HFF-Myc (cell line): ENCODE measurements around the gene PLXNA4.

Experiments
- DNase-seq: peaks from one replicate; pipeline ENCODE4 v3.0.0-alpha.2; 2011; ENCODE audit warnings: low read depth; ENCODE audit errors: extremely low read depth
- H3K4me3 ChIP-seq: replicated peaks from 2 replicates; pipeline ENCODE4 v1.5.1; 2011; ENCODE audit warnings: low read depth, mild to moderate bottlenecking, control low read depth, low read length
- CTCF ChIP-seq: IDR thresholded peaks from 2 replicates; pipeline ENCODE4 v1.5.1; 2012; ENCODE audit warnings: mild to moderate bottlenecking, low read depth, low read length, control low read depth; ENCODE audit errors: missing control alignments

PLXNA4 gene

GRCh38 chr7:132134814-132135445 lies 441.3 kb downstream of the PLXNA4 start:
- H3K4me3 ChIP-seq, result no peak overlapping the region
- DNase-seq, result no peak
- no peak for TF ChIP-seq CTCF

GRCh38 chr7:132133501-132133900 lies 442.8 kb downstream of the PLXNA4 start:
- no peak for DNase-seq
- no peak for TF ChIP-seq CTCF
- H3K4me3 ChIP-seq, result no peak overlapping the region

GRCh38 chr7:132131196-132131595 lies 445.1 kb downstream of the PLXNA4 start:
- H3K4me3 ChIP-seq, result no peak overlapping the region
- TF ChIP-seq CTCF, result no peak
- DNase-seq, result no peak

- TF ChIP-seq CTCF, result no peak
- no peak for DNase-seq
- H3K4me3 ChIP-seq, result no peak overlapping the region
Observed at GRCh38 chr7:132130497-132130896, 445.8 kb downstream of the PLXNA4 start.

GRCh38 chr7:132125872-132126595 lies 450.2 kb downstream of the PLXNA4 start:
- TF ChIP-seq CTCF, result no peak
- H3K4me3 ChIP-seq, result no peak overlapping the region
- no peak for DNase-seq

- DNase-seq, result no peak
- H3K4me3 ChIP-seq, result no peak overlapping the region
- no peak for TF ChIP-seq CTCF
Observed at GRCh38 chr7:132125096-132125495, 451.2 kb downstream of the PLXNA4 start.
